HTR-8/SVneo (cell line): ENCODE measurements around the gene FXR2.
A peak's percentile ranks its signal among the peaks of the same experiment; 100 is the strongest.
"Not testable (repeated sequence)": the region's sequence is repeated elsewhere in the genome, so short reads cannot be mapped to it uniquely, and the experiment has no call there.

Experiments
- DNase-seq: peaks from one replicate; pipeline ENCODE4 v3.0.0; 2011; ENCODE audit warnings: low spot score, mixed read lengths; ENCODE audit not compliant: insufficient read length
- FAIRE-seq: peaks from 2 replicates; lab custom pipeline; 2011; peaks lifted over from hg19 to GRCh38; lab: Jason Lieb, UNC

Gene FXR2

DNA sequence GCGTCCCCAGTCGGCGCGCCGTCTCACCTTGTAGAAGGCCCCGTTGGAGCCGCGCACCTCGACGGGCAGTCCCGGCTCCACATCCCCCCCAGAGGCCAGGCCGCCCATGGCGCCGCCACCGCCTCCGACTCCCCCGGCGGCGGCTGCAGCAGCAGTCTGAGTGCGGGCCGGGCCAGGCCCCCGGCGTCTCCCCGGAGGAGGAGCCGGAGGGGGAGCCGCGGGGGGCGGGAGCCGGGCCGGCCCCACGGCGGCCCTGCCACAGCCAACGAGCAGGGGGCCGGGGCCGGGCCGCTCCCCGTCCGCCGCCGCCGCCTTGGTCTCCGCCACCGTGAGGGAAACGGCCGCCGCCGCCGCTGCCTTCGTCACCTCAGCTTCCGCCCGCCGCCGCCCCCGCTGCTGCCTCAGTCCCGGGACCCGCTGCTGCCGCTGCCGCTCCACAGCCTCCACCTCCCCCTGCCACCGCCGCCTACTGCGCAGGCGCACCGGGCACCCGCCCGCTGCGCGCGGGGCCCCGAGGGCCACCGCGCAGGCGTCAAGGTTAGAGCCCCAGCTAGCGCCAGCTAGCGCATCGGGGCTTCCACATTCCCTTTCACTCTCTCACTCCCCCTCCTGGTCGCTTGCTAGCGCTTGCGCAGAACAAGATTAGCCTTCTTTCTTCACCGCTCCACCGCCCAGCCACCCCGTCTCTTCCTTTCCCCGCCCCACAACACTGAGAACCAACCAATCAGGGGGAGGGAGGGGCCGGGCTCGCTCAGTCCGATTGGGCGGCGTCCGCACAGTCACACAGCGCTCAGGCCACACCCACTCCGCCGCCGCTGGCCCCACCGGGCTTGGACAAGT, at the start of gene FXR2:
Gene FXR2, minus strand, starts transcription at position 473 of the 840 bp plus-strand sequence. Its CDS starts 365 bp downstream, at position 108.
- DNase-seq = peak; percentile 100
- peak; percentile 99 for FAIRE-seq

DNA sequence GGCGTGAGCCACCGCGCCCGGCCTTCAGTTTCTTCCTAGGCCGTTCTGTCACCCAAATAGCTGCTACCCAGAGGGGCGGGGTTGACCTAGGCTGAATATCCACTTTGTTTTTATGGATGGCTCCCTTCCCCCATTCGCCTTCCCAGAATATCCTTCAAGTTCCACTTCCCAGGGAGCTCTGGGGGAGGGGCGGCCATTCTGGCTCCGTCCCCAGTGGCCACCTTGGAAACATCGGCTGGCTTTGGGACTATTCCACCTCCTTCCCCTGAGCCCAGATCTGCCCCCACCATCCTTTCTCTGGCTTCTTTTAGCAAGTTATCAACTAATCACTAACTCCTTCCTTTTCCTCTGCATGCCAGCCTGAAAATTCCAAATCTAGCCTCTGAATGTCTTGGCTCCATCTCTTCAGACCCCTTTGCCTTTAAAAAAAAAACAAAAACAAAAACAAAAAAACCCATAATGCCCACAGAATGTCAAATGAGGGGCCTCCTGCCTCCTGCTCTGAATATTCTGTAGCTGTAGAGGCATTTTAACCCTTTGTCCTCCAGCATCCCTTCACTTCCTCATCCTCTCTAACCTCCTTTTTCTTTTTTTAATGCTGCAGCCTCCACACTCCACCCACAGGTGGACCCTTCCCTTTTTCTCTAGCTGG, 42.4 kb upstream of the FXR2 start:
- no peak for FAIRE-seq
- DNase-seq = no peak

DNA sequence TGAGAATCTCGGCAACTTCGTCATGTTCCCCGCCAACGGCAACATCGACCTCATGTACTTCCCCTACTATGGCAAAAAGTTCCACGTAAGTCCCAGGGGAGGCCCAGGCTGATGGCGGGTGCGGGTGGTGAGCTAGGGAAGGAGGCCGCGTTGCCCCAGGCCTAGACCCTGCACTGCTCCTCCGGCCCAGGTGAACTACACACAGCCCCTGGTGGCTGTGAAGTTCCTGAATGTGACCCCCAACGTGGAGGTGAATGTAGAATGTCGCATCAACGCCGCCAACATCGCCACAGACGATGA, 40.8 kb upstream of the FXR2 start:
- DNase-seq (no peak), FAIRE-seq (no peak)

DNA sequence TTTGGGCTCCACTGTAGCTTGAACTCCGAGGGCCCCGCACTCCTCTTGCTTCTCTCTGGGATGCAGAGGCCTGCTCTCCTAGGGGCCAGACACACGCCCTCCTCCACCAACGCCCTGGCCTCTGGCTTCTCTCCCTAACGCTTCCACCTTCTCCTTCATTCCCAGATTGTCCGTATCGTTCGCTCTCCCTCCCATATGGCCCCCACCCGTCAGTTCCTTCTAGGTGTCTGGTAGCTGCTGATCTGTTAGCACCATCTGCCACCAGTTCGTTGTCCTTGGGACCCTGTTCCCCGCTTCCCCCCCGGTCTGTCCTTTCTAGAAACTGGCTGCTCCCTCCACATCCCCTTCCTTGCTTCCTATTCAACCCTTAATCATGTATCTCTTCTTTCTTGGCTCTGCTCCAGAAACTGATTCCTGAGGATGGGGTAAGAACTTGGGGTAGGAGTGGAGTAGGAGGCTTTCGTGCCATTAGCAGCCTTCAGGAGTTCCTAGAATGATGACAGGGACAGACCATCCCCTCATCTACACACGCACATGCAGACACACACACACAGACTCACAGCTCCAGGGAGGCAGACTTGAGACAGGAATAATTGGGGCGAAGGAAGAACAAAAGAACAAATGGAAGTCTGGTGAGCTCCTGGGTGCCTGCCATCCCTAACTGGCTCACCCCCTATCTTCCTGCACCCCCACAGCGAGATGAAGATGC, 40.3 kb upstream of the FXR2 start:
- DNase-seq = no peak
- FAIRE-seq = peak; percentile 28

DNA sequence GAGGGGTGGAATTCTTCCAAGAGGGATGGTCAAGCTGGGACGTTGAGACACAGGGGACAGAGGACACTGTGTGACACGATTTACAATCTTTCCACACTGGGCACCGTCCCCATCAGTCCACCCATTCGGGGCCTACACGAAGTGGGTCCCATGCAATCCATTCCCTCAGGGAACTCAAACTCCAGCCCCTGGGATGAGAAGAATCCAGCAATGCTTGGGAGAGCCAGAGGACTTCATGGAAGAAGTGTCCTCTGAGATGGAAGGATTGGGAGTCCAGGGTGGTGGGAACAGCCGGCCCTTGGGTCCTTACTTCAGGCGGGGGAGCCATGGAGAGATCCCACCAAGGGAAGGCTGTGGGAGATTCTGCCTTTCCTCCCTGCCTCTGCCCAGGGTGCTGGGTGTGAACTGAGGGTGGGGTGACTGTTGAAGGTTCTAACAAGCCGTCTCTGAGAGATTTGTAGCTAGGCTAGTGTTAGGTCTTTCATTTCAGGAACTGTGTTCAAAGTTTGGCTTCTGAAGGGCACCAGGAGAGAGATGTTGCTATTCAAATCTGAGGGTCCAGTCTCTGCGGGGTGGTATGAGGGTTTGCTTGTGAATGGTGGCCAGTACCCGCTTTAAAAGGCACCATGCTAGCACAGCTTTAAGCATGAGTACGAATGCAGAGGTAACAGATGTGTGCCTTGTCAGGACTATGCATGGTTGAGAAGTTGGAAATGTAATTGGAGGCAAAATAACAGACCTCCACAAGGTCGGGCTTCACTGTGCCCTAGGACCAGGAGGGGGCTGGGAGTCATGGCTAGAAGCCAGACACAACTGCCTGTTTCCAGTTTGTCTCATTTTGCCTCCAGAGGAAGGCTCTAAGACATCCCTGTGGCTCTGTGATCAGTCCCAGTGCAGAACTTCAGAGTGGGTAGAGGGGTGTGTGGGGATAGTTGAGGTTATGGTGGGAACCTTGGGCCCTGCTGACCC, 38.0 kb upstream of the FXR2 start:
- FAIRE-seq = no peak

DNA sequence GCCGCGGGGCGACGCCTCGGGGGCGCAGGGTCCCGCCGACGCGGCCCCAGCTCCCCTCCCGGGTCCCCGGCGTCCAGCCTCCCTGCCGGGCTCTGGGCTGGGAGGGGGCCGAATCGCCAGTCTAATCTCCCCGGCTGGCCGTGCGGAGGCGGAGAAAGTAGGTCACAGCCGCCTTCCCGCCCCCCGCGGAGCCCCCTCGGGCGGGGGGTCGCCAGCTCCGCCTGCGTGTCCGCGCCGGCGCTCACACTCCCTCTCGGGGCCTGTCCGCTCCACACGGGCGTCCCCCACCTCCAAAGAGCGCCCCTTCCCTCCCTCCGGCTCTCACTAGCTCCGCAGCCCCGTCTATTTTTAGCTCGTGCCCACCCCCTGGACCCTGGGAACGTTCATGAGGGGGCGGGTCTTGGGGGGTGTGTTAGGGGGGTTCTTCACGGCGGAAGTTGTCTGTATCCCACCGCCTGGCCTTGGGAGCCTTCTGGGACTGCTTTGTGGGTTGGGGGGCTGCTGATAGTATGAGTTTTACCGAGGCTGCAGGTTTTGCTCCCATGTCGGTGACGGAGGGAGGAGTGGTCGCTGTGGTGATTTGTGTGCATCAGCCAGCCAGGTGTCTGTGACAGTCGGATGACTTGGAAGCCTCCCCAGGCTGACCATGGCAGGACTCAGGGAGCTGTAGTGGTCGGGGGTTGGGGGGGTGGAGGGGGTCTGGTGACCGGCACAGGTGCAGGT, 37.1 kb upstream of the FXR2 start:
- FAIRE-seq (no peak), DNase-seq (no peak)

More for the DNA sequence above, 38.0 kb upstream of the FXR2 start:
- DNase-seq = no peak

DNA sequence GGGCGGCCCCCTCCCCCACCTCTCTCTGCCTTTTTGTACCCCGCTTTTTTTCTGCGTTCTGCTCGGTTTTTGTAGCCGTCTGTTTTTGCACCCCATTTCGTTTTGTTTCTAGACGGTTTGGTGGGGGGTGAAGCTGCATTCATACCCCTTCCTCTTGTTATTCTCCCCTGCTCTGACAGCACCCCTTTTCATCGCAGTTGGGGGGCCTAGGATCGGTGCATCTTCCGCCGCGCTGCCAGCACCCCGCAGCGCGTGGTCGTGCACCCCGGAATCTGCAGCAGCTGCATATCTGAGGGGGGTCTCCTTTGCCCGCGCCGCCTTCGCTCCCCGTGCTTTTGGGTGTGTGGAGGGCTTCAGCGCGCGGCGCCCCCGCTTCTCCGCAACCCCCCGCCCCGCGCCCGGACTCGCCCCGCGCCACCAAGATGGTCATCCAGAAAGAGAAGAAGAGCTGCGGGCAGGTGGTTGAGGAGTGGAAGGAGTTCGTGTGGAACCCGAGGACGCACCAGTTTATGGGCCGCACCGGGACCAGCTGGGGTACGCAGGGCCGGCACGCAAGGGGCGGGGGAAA, 36.5 kb upstream of the FXR2 start:
- FAIRE-seq (no peak), DNase-seq (no peak)

DNA sequence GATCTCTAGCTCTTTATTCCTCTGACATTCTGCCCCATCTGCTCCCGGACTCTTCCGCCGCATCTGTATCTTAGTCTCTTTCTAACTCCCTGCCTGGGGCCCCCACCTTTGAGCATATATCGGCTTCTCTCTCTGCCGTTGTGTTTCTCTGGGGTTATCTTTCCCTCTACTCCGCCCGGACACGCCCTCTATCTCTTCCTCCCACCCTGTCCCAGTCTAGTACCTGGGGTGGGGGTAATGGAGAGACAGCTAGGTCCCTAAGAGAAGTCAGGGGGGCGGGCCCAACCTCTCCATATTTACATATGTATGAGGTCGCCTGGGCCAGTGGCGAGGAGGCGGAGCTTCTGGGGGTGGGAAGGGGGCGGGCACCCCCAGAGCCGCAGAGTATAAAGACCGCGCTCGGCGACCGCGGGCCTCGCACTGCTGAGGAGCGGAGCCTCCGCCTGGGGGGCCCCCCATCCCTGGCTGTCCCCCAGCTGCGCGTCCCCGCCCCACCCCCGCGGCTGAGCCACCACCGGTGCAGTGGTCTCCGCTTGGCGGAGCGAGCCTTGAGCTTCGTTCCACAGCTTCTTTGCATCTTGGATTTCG, 35.9 kb upstream of the FXR2 start, which contains the start of gene ATP1B2:
Gene ATP1B2, plus strand, starts transcription at position 418 of the 588 bp plus-strand sequence. CDS start 593 bp downstream, outside the sequence.
- DNase-seq (peak; percentile 82), FAIRE-seq (no peak)

DNA sequence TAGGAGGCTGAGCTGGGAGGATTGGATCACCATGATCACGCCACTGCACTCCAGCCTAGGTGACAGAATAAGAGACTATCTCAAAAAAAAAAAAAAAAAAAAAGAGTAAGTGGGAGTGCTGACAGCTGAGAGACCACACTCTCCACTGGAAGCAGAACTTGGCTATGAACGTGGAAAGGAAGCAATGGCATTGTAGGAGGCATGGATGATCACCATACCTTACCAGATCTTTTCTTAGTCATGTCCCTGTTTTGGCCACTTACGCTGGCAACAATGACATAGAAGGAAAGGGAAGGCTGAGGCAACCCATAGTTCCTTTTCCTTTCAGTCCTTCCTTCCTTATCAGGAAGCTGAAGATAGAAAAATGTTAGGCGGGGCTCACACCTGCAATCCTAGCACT, 32.3 kb upstream of the FXR2 start:
- no peak for DNase-seq
- peak; percentile 69 for FAIRE-seq

DNA sequence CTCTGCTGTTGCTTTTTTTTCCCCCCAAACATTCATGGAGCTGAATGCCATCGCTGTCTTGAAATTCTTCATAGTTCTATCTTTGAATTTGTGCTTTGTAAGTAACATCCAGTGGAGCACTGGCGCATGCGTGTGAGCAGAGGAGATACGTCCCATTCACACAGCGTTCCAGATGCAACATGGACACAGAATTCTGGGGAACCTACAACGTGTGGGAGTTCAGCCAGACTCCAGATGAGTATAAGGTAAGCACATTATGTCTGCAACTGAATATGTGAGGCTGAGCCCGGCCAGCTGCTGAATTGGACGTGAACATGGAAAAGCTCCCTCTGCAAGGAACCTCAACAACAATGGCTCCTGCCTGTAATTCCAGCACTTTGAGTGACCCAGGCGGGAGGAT, 31.8 kb upstream of the FXR2 start:
- FAIRE-seq = no peak

DNA sequence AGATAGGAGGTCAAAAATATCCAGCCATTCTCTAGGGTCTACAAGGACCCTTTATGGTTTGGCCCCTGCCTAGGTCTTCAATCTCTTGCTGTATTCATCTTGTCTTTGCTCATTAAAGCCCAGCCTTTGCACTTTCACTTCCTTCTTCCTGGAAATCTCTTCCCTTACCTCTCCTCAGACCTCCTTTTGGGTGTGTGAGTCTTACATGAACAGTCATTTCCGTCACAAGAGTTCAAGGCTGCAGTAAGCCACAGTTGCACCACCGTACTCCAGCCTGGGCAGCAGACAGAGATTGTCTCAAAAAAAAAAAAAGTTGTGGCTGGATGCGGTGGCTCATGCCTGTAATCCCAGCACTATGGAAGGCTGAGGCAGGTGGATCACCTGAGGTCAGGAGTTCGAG, 30.1 kb upstream of the FXR2 start:
- no peak for DNase-seq
- no peak for FAIRE-seq

More for the DNA sequence above, 31.8 kb upstream of the FXR2 start:
- DNase-seq = no peak

DNA sequence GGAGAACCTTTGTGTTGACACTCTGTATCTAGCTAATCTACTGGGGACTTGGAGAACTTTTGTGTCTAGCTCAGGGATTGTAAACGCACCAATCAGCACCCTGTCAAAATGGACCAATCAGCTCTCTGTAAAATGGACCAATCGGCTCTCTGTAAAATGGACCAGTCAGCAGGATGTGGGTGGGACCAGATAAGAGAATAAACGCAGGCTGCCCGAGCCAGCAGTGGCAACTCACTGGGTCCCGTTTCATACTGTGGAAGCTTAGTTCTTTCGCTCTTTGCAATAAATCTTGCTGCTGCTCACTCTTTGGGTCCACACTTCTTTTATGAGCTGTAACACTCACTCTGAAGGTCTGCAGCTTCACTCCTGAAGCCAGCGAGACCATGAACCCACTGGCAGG, 26.9 kb upstream of the FXR2 start:
- not testable (repeated sequence) for FAIRE-seq, DNase-seq

DNA sequence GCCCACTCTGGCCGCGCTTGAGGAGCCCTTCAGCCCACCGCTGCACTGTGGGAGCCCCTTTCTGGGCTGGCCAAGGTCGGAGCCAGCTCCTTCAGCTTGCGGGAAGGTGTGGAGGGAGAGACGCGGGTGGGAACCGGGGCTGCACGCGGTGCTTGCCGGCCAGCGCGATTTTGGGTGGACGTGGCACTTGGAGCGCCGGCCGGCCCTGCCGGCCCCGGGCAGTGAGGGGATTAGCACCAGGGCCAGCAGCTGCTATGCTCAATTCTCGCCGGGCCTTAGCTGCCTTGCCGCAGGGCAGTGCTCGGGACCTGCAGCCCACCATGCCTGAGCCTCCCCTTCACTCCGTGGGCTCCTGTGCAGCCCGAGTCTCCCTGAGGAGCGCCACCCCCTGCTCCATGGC, 26.1 kb upstream of the FXR2 start:
- no peak for FAIRE-seq
- DNase-seq = no peak

DNA sequence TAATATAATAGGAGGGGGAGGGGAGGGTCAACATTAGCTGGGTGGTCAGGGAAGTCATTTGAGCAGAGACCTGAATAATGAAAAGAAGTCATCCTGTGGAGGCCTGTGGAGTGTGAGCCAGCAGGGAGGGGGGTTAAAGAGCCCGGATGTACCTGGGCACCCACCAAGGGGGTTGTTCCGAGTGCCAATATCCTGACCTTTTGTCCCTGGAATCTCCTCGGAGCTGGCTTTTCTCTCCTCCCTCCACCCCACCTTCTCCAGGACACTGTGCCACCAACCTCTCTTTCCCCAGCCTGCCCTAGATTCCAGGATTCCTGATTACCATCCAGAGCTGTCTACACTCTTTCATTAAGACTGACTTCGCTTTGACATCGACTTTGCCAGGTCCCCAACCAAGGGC, 21.5 kb upstream of the FXR2 start:
- DNase-seq (no peak), FAIRE-seq (no peak)

DNA sequence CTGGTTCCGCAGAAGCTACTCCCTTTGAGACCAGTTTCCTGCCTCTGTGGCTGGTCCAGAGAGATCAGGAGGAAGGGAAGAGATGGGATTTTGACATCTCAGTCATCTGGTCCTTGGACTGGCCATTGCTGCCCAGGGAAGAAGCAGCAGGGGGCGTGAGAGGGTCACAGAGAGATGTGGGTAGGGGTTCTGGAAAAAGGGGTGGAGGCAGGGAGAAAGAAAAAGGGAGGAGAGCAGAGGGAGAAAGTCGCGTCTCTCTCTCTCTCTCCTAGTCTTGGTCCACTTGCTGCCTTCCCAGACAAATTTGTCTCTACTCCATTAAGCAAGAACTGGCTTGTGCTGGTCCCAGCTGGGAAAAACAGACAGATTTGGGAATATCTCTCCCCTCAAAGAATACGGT, 19.7 kb upstream of the FXR2 start:
- FAIRE-seq (no peak), DNase-seq (peak; percentile 68)

DNA sequence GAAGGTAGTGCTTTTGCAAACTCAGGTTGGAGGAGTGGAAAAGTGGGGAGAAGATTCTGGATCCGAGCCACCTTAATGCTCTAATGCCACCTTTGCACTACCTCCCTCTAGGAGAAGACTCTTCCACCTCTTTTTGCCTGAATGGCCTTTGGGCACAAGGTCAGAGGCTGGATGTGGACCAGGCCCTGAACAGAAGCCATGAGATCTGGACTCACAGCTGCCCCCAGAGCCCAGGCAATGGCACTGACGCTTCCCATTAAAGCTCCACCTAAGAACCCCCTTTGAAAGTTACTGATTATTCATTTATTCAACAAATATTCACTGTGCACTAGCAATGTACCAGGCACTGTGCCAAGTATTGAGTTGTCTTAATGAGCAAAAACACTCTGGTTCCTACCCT, 18.4 kb upstream of the FXR2 start:
- FAIRE-seq = no peak
- DNase-seq = no peak

DNA sequence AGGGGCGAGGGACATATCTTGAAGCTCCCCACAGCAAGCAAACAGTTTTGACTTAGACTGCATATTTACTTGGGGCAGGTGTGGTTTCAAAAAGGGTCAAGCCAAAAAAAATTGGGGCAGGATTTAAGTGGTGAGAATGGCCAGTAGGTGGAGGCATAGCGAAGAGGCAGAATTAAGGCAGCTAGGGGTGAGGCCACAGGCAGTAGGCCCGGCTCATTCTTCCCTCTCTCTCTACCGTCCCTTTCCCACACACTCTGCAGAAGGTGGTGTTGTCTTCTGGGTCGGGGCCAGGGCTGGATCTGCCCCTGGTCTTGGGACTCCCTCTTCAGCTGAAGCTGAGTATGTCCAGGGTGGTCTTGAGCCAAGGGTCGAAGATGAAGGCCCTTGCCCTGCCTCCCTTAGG, 17.8 kb upstream of the FXR2 start:
- DNase-seq = peak; percentile 65
- peak; percentile 89 for FAIRE-seq
